K562 (cell line): ENCODE measurements around the gene TMEM181. TPM values are rescaled to one million over a fixed set of nuclear protein-coding genes. Genes with fewer than 3 reads are reported as not detected.

Experiments
- ARID1B ChIP-seq: fragments of 450-650 bp; IDR thresholded peaks from 2 replicates; pipeline ENCODE4 v1.6.1; 2016; ENCODE audit warnings: antibody characterized with exemption, mild to moderate bottlenecking, inconsistent platforms
- CBFA2T3 ChIP-seq: fragments of 450-650 bp; IDR thresholded peaks from 2 replicates; pipeline ENCODE4 v1.6.1; 2017
- CBX3 ChIP-seq, 2 experiments: IDR thresholded peaks; 1 replicate in 1 of 2; 2 replicates in 1 of 2; pipeline ENCODE4 v1.6.1; 2012; ENCODE audit warnings: inconsistent platforms in 2 of 2, low read length in 2 of 2, borderline replicate concordance in 1 of 2, control low read depth in 1 of 2
- CHD7 ChIP-seq: fragments of 200-600 bp; sonication (generic); IDR thresholded peaks from one replicate; pipeline ENCODE4 v1.6.1; 2012; ENCODE audit warnings: mild to moderate bottlenecking, low read depth, low read length, inconsistent platforms
- E2F1 ChIP-seq: sonication (generic); formaldehyde crosslinking; IDR thresholded peaks from 2 replicates; pipeline ENCODE4 v1.8.1; 2023; ENCODE audit warnings: mild to moderate bottlenecking, missing genetic modification reagents, moderate library complexity
- ELF1 ChIP-seq: fragments of 200-800 bp; sonication (Bioruptor generic); IDR thresholded peaks from 2 replicates; pipeline ENCODE4 v1.6.1; 2016; ENCODE audit warnings: missing genetic modification characterization, missing compliant biosample characterization
- ERF ChIP-seq: fragments of 450-650 bp; formaldehyde crosslinking; IDR thresholded peaks from 2 replicates; pipeline ENCODE4 v1.4.0; 2020; ENCODE audit warnings: mild to moderate bottlenecking, mixed read lengths
- FOXA1 ChIP-seq: fragments of 450-650 bp; IDR thresholded peaks from 2 replicates; pipeline ENCODE4 v1.6.1; 2016; ENCODE audit warnings: mild to moderate bottlenecking, borderline replicate concordance
- SLC30A9 ChIP-seq: fragments of 250-450 bp; sonication (Bioruptor Pico); IDR thresholded peaks from 2 replicates; pipeline ENCODE4 v1.8.0; 2022; ENCODE audit warnings: mild to moderate bottlenecking, moderate library complexity
- TAF7 ChIP-seq: fragments of 450-650 bp; IDR thresholded peaks from 2 replicates; pipeline ENCODE4 v1.6.1; 2016; ENCODE audit warnings: missing genetic modification characterization, missing compliant biosample characterization
- ZNF124 ChIP-seq: sonication (generic); formaldehyde crosslinking; IDR thresholded peaks from 2 replicates; pipeline ENCODE4 v1.8.1; 2022; ENCODE audit warnings: missing genetic modification reagents
- ZNF143 ChIP-seq: sonication (generic); formaldehyde crosslinking; IDR thresholded peaks from 2 replicates; pipeline ENCODE4 v1.9.0; 2022; ENCODE audit warnings: mild to moderate bottlenecking, missing genetic modification reagents
- ZNF175 ChIP-seq: fragments of 200-800 bp; sonication (Bioruptor generic); IDR thresholded peaks from 2 replicates; pipeline ENCODE4 v1.6.1; 2016; ENCODE audit warnings: low read depth, mild to moderate bottlenecking, missing genetic modification characterization, missing compliant biosample characterization
- ZNF274 ChIP-seq: IDR thresholded peaks from 2 replicates; pipeline ENCODE4 v1.6.1; 2011; ENCODE audit warnings: low read depth, mild to moderate bottlenecking, low read length, moderate library complexity, borderline replicate concordance
- ZNF444 ChIP-seq: fragments of 250-450 bp; sonication (Bioruptor Pico); IDR thresholded peaks from 2 replicates; pipeline ENCODE4 v1.4.0; 2020; ENCODE audit warnings: mild to moderate bottlenecking, moderate library complexity
- ZZZ3 ChIP-seq: fragments of 450-650 bp; IDR thresholded peaks from 2 replicates; pipeline ENCODE4 v1.6.1; 2016; ENCODE audit warnings: antibody characterized with exemption, mild to moderate bottlenecking, moderate library complexity
- polyA plus RNA-seq, 8 experiments: library from polyadenylated mRNA; depleted of rRNA in 4 of 8; stranded (reverse) in 5 of 8; unstranded in 3 of 8; fragments of >200 nt; fragmentation: Nextera tagmentation in 2 of 8; fragmentation: Illumina TruSeq in 1 of 8; extraction: Ambion mirVana in 2 of 8; extraction: Trizol in 1 of 8; gene quantifications; 2 replicates each; pipeline versions ENCODE4 v1.2.1 to v1.2.3, GENCODE V29; 2011 to 2014; ENCODE audit warnings: inconsistent platforms in 1 of 8, missing spikeins in 1 of 8
- total RNA-seq, 7 experiments: library from RNA; depleted of rRNA in 6 of 7; stranded (reverse); fragments of >200 nt in 6 of 7; fragmentation: Illumina TruSeq in 2 of 7; extraction: Trizol in 2 of 7; gene quantifications; 2 replicates each; pipeline versions ENCODE4 v1.2.1 to v1.2.3, GENCODE V29; 2011 to 2021; ENCODE audit warnings: low replicate concordance in 1 of 7

The TMEM181 gene
- total and polyA plus RNA-seq, 9 of the 15 experiments (the other 6 are each of a cell fraction or from before 2014, with no cell fraction given): 5.6 to 27.2 (median 19.9) TPM

GRCh38 chr6:158644231-158645063 is 84.6 kb downstream of the TMEM181 start, which contains the start of gene DYNLT1 (continued):
- 0 out of 2 replicates have a peak, but pooled peaks have one; percentile 15 for TF ChIP-seq ZNF274
- TF ChIP-seq E2F1: peak; percentile 86; the same call in 1 of the 2 replicates
- TF ChIP-seq FOXA1: no peak
- TF ChIP-seq ZZZ3: no peak
- peak; percentile 29; the same call in 1 of the 2 replicates for TF ChIP-seq ELF1 (tag)
- TF ChIP-seq TAF7 (tag): peak; percentile 53; the same call in 1 of the 2 replicates
- peak; percentile 7; the same call in 1 of the 2 replicates for TF ChIP-seq CBFA2T3
- TF ChIP-seq ZNF175: no peak
- TF ChIP-seq ARID1B: peak; percentile 61; the same call in 1 of the 2 replicates
- TF ChIP-seq ZNF444: no peak
- peak in 1 of 2 experiments; percentile 27; a peak in 1 of 3 replicates for TF ChIP-seq CBX3 (IDR thresholded peaks at IDR 0.05; ENCODE audit: borderline replicate concordance in 1 of 2, low read length in 2 of 2)
- TF ChIP-seq CHD7: peak; percentile 17
- no peak for TF ChIP-seq SLC30A9 (CRISPR knock-in tag)
- 0 out of 2 replicates have a peak, but pooled peaks have one; percentile 26 for TF ChIP-seq ZNF124 (CRISPR knock-in tag)
- TF ChIP-seq ERF (CRISPR knock-in tag): peak; percentile 76; the same call in 1 of the 2 replicates
- TF ChIP-seq ZNF143 (CRISPR knock-in tag): peak; percentile 56; the same call in 1 of the 2 replicates
